ENCODE data around the gene MTFP1. TPM values are rescaled to one million over a fixed set of nuclear protein-coding genes. Genes with fewer than 3 reads are reported as not detected.
A peak's percentile ranks its signal among the peaks of the same experiment; 100 is the strongest.
"Not testable (repeated sequence)": the region's sequence is repeated elsewhere in the genome, so short reads cannot be mapped to it uniquely, and the experiment has no call there.

The MTFP1 gene
- polyA plus RNA-seq, 1 donor: 5.4 TPM

GRCh38 chr22:30402028-30402765, 23.4 kb upstream of the MTFP1 start:
- DNase-seq (ENCODE audit: low read depth): no peak

DNA sequence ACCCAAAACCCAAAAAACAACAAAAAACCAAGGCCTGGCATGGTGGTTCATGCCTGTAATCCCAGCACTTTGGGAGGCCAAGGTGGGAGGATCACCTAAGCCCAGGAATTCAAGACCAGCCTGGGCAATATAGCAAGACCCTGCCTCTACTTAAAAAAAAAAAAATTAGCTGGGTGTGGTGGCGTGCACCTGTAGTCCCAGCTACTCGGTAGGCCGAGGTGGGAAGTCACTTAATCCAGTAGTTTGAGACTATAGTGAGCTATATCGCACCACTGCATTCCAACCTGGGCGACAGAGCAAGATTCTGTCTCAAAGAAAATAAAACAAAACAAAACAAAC, 22.8 kb upstream of the MTFP1 start:
- DNase-seq (ENCODE audit: low read depth): not testable (repeated sequence)

DNA sequence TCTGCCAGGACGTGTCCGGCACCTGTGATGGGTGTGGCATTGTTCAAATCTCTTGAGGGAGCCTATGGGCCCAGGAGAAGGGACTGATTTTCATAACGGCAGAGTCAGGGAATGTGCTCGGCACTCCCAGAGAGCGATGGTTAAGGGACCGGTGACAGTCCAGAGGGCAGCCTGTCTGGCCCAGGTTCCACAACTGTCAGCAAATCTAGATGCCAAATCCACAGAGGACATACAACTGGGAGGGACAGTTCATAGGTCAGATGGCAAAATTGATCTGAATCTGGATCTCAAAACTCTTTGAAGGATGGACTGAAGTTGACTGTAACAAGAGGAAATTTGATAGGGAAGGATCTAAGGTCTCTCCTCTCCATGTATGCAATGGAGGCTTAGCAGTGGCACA, 21.3 kb upstream of the MTFP1 start:
- no peak for DNase-seq (ENCODE audit: low read depth)

- no peak for DNase-seq (ENCODE audit: low read depth)
Observed at GRCh38 chr22:30405731-30406130, 19.8 kb upstream of the MTFP1 start.

DNA sequence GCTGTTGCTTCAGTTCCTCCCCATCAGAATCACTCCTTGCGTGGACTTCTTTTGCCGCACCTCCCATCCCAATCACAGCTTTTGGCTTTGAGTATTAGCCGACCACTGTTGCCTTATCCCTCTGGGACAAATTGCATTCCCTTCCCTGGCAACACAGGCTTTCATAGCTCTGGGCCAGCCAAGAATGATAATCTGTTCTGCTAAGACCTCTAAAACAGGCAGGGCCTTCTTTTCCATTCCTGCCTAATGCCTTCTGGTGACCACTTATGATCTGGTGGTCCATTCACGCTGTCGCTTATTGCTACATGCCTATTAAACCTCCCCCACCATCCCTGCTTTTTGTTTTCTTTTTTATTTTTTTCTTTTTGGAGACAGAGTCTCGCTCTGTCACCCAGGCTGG, 19.2 kb upstream of the MTFP1 start:
- no peak for DNase-seq (ENCODE audit: low read depth)

GRCh38 chr22:30408388-30409102, 17.0 kb upstream of the MTFP1 start:
- no peak for DNase-seq (ENCODE audit: low read depth)

- no peak for DNase-seq (ENCODE audit: low read depth)
Observed at GRCh38 chr22:30411780-30412179, 13.8 kb upstream of the MTFP1 start.

DNA sequence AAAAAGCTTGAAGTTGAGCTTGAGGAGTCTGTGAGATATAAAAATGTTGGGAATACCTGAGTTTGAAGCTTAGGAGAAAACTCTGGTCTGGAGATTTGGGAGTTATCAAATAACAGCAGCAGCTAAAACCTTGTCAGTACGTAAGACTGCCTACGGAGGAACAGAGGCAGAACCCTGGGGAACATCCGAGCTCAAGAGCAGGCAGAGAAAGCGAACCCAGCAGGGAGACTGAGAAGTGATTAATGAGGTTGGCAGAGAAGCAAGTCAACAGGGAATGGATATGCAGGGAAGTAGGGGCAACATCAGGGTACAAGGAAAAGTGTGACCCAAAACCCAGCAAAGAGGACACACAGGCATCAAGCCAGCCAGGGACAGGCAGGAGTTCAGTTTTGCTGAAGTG, 12.6 kb upstream of the MTFP1 start:
- no peak for DNase-seq (ENCODE audit: low read depth)

GRCh38 chr22:30413745-30414524, 11.6 kb upstream of the MTFP1 start:
- DNase-seq (ENCODE audit: low read depth): no peak

GRCh38 chr22:30414525-30415047, 11.0 kb upstream of the MTFP1 start:
- DNase-seq (ENCODE audit: low read depth): no peak

DNA sequence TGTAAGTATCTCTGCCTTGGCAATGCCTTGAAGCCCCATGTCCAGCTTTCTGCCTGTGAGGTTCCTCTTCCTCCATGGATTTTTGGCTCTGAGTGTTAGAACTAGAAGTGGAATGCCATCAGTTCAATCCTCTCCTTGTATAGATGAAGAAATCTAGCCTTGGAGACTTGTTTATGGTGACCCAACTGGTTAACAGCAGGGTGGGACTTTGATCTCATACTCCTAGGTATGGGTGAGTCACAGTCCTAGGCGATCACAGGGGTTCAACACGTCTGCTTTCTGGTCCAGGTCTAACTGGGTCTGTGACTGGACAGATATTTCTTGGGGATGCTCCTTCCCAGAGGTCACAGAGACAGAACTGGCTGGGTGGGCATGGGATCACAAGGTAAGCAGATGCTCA, 9.2 kb upstream of the MTFP1 start:
- no peak for DNase-seq (ENCODE audit: low read depth)

- no peak for DNase-seq (ENCODE audit: low read depth)
Observed at GRCh38 chr22:30416837-30417236, 8.7 kb upstream of the MTFP1 start.

DNA sequence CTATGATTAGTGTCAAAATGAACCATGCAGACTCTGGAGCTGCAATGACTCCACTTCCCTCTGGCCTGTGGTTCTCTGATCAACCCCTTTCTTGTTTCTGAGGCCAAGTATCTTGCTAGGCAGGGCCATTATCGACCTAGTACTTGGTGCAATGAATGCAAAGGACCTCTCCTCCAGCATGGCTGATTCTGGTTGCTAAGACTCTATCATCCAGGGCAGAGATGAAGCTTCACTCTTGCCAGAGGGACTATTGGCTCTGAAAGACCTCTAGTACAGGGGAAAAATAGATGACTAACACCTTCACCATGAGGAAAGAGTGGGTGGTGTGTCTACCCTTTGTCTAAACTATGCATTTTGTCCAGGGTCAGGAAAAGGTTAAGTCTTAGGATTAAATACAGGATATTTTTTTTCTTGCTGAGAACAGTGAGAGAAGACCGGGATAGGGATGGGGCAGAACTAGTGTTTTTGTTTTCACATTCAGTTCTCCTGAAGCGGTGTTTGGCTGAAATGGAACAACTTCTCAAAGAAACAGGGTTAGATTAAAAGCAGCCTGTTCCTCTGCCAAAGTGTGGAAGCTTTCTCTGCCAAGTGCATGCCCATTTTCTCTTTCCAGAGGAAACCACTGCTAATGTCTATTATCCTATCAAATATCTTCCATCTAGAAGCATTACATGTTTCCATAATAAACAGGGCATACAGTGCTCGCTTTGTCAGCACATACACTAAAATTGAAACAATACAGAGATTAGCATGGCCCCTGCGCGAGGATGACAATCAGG, 5.0 kb upstream of the MTFP1 start:
- DNase-seq (ENCODE audit: low read depth): no peak

- DNase-seq (ENCODE audit: low read depth): no peak
Observed at GRCh38 chr22:30421695-30422480, 3.7 kb upstream of the MTFP1 start.

GRCh38 chr22:30422481-30423300, 2.9 kb upstream of the MTFP1 start:
- DNase-seq (ENCODE audit: low read depth): no peak

GRCh38 chr22:30423301-30423958, 2.1 kb upstream of the MTFP1 start:
- DNase-seq (ENCODE audit: low read depth): no peak

DNA sequence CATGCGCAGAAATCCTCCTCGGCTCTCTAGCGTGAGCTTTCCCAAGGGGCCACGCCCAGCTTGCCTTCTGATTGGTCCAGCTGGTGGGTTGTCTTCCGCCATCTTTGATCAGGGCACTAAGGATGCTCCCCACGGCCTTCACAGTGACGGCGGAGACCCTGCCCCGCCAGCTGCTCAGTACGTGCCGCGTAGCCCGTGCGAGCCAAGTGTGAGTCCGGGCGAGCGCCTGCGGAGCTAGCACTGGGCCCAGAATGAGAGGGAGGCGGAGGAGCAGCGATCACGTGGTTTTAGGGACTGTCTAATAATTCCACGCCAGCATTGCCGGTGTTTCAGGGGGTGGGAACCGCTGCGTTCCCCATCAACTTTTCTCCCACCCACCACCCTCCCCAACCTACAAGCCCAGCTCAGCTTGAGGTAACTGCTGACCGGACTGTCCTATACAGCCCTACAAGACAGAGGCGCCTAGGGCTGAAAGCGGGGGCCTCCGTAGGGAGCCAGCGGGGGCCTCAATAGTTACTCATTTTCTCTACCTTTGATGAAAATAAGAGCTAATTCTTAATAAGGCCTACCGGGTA, 1.5 kb upstream of the MTFP1 start:
- DNase-seq (ENCODE audit: low read depth): peak; percentile 100

DNA sequence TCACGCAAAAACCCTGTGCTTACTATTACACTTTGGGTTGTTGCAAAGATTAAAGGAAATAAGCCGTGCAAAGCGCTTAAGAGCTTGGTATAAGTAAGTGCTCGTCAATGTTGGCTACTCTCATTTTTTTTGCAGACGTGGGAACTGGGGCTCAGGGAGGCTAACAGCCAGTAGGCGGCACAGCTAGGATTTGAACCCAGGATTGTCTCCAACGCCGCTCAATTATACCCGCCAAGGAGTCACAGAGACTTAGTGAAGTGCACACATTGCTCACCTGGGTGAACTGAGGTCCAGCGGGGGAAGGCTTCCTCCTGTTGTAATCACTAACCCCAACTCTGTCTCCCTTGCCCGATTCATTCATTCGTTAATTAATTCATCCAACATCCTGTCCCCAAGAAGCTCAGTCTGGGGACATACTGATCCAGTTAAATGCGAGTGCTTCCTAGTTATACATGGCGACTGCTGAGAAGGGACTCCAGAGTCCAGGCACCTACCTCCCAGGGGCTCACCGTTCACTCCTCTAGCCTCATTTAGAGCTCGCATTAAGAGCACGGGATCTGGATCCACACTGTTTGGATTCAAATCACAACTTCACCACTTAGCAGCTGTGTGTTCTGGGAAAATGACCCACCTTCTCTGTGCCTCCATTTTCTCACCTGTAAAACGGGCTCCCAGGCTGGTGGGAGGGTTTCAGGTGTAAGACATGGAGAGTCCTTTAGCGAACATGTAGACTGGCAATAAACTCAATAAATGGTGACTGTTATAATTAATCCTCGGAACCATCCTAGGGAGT, 838 bp upstream of the MTFP1 start:
- DNase-seq (ENCODE audit: low read depth): no peak

GRCh38 chr22:30425327-30425615, 297 bp upstream of the MTFP1 start:
- DNase-seq (ENCODE audit: low read depth): no peak
